H1 (cell line): ENCODE results near the gene STRN. TPM values are rescaled to one million over a fixed set of nuclear protein-coding genes. Genes with fewer than 3 reads are reported as not detected.

Source experiments
- polyA plus RNA-seq, 7 experiments: library from polyadenylated mRNA; depleted of rRNA in 3 of 7; stranded (reverse) in 5 of 7; unstranded in 2 of 7; fragments of >200 nt in 5 of 7; fragments of 200-250 nt in 2 of 7; gene quantifications; 1 replicate in 5 of 7; 2 replicates in 1 of 7; 4 replicates in 1 of 7; pipeline versions ENCODE4 v1.2.1 to v1.2.3, GENCODE V29; 2011 to 2013; ENCODE audit warnings: missing spikeins in 2 of 7, mixed read lengths in 2 of 7
- small RNA-seq: library from polyadenylated mRNA; stranded (forward); fragments of <200 nt; extraction: miRNeasy Mini kit (QIAGEN cat#:217004); gene quantifications from one replicate; pipeline ENCODE3, GENCODE V24; 2013; ENCODE audit not compliant: insufficient read depth
- total RNA-seq: library from RNA; stranded (reverse); fragmentation: NEBNext Ultra II Directional; extraction: Animal tissue kit (Norgen Biotek cat#: 25700); gene quantifications from 2 replicates; pipeline ENCODE4 v1.2.1, GENCODE V29; 2021

STRN gene
- total and polyA plus RNA-seq, 2 of the 8 experiments (the other 6 are each of a cell fraction or from before 2014, with no cell fraction given) = 8.3 to 47.0 TPM

Small RNA genes lying within 50 kb of the gene (small RNA-seq; reads per million reads assigned to genes)
- gene RNU6-577P = not detected

Other genes with a start within 250 kb of the STRN start
- 11.3 and 12.6 TPM in 2 replicates for gene HEATR5B, start 117.8 kb upstream of the STRN start, total RNA-seq
- 5.5 and 7.0 TPM in 2 replicates for gene HEATR5B, start 117.8 kb upstream of the STRN start, polyA plus RNA-seq (2011; rRNA removed)
- gene GPATCH11, start 118.0 kb upstream of the STRN start, total RNA-seq = 2.7 and 3.4 TPM in 2 replicates
- 0.38 and 0.60 TPM in 2 replicates for gene GPATCH11, start 118.0 kb upstream of the STRN start, polyA plus RNA-seq (2011; rRNA removed)
- gene EIF2AK2, start 190.4 kb upstream of the STRN start, total RNA-seq = 46.3 and 46.9 TPM in 2 replicates
- gene EIF2AK2, start 190.4 kb upstream of the STRN start, polyA plus RNA-seq (2011; rRNA removed) = 6.8 and 13.1 TPM in 2 replicates
- gene SULT6B1, start 222.1 kb upstream of the STRN start, total RNA-seq = not detected in 2 replicates
- not detected in 2 replicates for gene SULT6B1, start 222.1 kb upstream of the STRN start, polyA plus RNA-seq (2011; rRNA removed)
- 43.5 and 43.6 TPM in 2 replicates for gene CEBPZOS, start 230.0 kb upstream of the STRN start, total RNA-seq
- gene CEBPZOS, start 230.0 kb upstream of the STRN start, polyA plus RNA-seq (2011; rRNA removed) = 20.5 and 27.3 TPM in 2 replicates